Measurements from ENCODE around the gene TCF4.

DNA sequence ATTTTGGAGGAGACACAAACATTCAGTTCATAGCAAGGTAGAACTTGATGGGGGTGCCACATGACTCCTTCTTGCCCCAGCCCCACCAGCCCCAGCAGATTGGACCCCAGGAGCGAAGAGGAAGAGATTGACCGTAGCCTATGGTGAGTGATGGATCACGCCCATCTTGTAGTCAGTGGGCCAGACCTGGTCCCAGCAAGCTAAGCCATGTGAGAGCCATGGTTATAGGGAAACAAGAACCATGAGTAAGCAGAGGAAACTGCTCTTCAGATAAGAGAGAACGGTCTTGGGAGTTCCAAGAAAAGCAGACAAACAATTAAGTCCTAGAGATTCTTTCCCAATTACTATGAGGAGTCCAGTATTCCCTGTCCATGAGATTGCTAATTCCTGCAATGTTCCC is 4.6 kb upstream of the TCF4 start:
- TF ChIP-seq, protein P1, sequence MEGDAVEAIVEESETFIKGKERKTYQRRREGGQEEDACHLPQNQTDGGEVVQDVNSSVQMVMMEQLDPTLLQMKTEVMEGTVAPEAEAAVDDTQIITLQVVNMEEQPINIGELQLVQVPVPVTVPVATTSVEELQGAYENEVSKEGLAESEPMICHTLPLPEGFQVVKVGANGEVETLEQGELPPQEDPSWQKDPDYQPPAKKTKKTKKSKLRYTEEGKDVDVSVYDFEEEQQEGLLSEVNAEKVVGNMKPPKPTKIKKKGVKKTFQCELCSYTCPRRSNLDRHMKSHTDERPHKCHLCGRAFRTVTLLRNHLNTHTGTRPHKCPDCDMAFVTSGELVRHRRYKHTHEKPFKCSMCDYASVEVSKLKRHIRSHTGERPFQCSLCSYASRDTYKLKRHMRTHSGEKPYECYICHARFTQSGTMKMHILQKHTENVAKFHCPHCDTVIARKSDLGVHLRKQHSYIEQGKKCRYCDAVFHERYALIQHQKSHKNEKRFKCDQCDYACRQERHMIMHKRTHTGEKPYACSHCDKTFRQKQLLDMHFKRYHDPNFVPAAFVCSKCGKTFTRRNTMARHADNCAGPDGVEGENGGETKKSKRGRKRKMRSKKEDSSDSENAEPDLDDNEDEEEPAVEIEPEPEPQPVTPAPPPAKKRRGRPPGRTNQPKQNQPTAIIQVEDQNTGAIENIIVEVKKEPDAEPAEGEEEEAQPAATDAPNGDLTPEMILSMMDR (IDR thresholded peaks at IDR 0.05) = no peak
- TF ChIP-seq EZH2 (IDR thresholded peaks at IDR 0.05; ENCODE audit: borderline replicate concordance, insufficient read depth, low read depth, low read length, poor library complexity, severe bottlenecking) = no peak

Measured in B cell (primary cell).